HEK293 (cell line): ENCODE data around the gene IGFLR1.
A peak's percentile ranks its signal among the peaks of the same experiment; 100 is the strongest.

Experiments used
- CTCF ChIA-PET: fragments of 350-600 bp; formaldehyde crosslinking; extraction: SDS; loops from one replicate; lab custom pipeline; 2021; ENCODE audit warnings: antibody characterized with exemption; lab: Yijun Ruan, JAX
- POLR2A ChIA-PET: fragments of 300-600 bp; formaldehyde crosslinking; extraction: SDS; loops from one replicate; lab custom pipeline; 2020; ENCODE audit warnings: antibody characterized with exemption, inconsistent platforms; lab: Yijun Ruan, JAX
- H3K27ac ChIP-seq: fragments of 200-500 bp; sonication (Bioruptor generic); 2 replicates; pipeline ENCODE4 v1.5.1; 2014; ENCODE audit warnings: low read depth, low read length, control low read depth, inconsistent platforms; ENCODE audit errors: extremely low read depth
- H3K36me3 ChIP-seq, 2 experiments: fragments of 200-500 bp in 1 of 2; sonication (Bioruptor generic) in 1 of 2; 1 replicate in 1 of 2; 2 replicates in 1 of 2; pipeline ENCODE4 v1.5.1; 2014 to 2017; ENCODE audit warnings: inconsistent platforms in 2 of 2, low read length in 2 of 2; ENCODE audit not compliant: control insufficient read depth in 2 of 2, insufficient read depth in 1 of 2
- H3K4me1 ChIP-seq: fragments of 200-500 bp; sonication (Bioruptor generic); 2 replicates; pipeline ENCODE4 v1.5.1; 2014; ENCODE audit warnings: mild to moderate bottlenecking, low read length, inconsistent platforms; ENCODE audit not compliant: control insufficient read depth, insufficient read depth
- H3K4me3 ChIP-seq: 2 replicates; pipeline ENCODE4 v1.5.1; 2011; ENCODE audit warnings: low read depth, mild to moderate bottlenecking, control low read depth, low read length, moderate library complexity
- H3K9me3 ChIP-seq: fragments of 200-500 bp; sonication (Bioruptor generic); 2 replicates; pipeline ENCODE4 v1.5.1; 2014; ENCODE audit warnings: low read depth, low read length, inconsistent platforms; ENCODE audit not compliant: control insufficient read depth, insufficient read depth
- MZF1 ChIP-seq: fragments of 450-650 bp; formaldehyde crosslinking; IDR thresholded peaks from 2 replicates; pipeline ENCODE4 v1.5.1; 2017; ENCODE audit warnings: missing biosample characterization, missing genetic modification characterization, borderline replicate concordance
- PRDM2 ChIP-seq: fragments of 450-650 bp; formaldehyde crosslinking; IDR thresholded peaks from 2 replicates; pipeline ENCODE4 v1.5.1; 2016; ENCODE audit warnings: missing biosample characterization, missing genetic modification characterization, borderline replicate concordance
- REPIN1 ChIP-seq: fragments of 450-650 bp; formaldehyde crosslinking; IDR thresholded peaks from 2 replicates; pipeline ENCODE4 v1.5.1; 2017; ENCODE audit warnings: missing biosample characterization, missing genetic modification characterization, low read depth
- SCRT1 ChIP-seq: fragments of 450-650 bp; formaldehyde crosslinking; IDR thresholded peaks from 2 replicates; pipeline ENCODE4 v1.5.1; 2016; ENCODE audit warnings: missing biosample characterization, missing genetic modification characterization, borderline replicate concordance
- SCRT2 ChIP-seq: fragments of 450-650 bp; formaldehyde crosslinking; IDR thresholded peaks from 2 replicates; pipeline ENCODE4 v1.5.1; 2016; ENCODE audit warnings: missing biosample characterization, missing genetic modification characterization
- SP2 ChIP-seq: fragments of 450-650 bp; formaldehyde crosslinking; IDR thresholded peaks from 2 replicates; pipeline ENCODE4 v1.5.1; 2016; ENCODE audit warnings: missing biosample characterization, missing genetic modification characterization
- ZFP37 ChIP-seq: fragments of 450-650 bp; formaldehyde crosslinking; IDR thresholded peaks from 2 replicates; pipeline ENCODE4 v1.5.1; 2016; ENCODE audit warnings: missing biosample characterization, missing genetic modification characterization
- ZIC2 ChIP-seq: fragments of 450-650 bp; formaldehyde crosslinking; IDR thresholded peaks from 2 replicates; pipeline ENCODE4 v1.5.1; 2016; ENCODE audit warnings: missing biosample characterization, missing genetic modification characterization
- ZNF121 ChIP-seq: fragments of 450-650 bp; formaldehyde crosslinking; IDR thresholded peaks from 2 replicates; pipeline ENCODE4 v1.5.1; 2016; ENCODE audit warnings: missing biosample characterization, missing genetic modification characterization
- ZNF211 ChIP-seq: fragments of 450-650 bp; formaldehyde crosslinking; IDR thresholded peaks from 2 replicates; pipeline ENCODE4 v1.5.1; 2016; ENCODE audit warnings: low read depth, missing biosample characterization, missing genetic modification characterization
- ZNF26 ChIP-seq: fragments of 450-650 bp; formaldehyde crosslinking; IDR thresholded peaks from 2 replicates; pipeline ENCODE4 v1.5.1; 2016; ENCODE audit warnings: missing biosample characterization, missing genetic modification characterization
- ZNF274 ChIP-seq, 2 experiments: fragments of 200-500 bp in 1 of 2; fragments of 450-650 bp in 1 of 2; sonication (Bioruptor generic) in 1 of 2; formaldehyde crosslinking in 1 of 2; IDR thresholded peaks; 2 replicates each; pipeline versions ENCODE4 v1.5.1 to v1.6.1; 2014 to 2016; ENCODE audit warnings: borderline replicate concordance in 1 of 2, inconsistent platforms in 1 of 2, low read length in 1 of 2, missing biosample characterization in 1 of 2, missing genetic modification characterization in 1 of 2
- ZNF416 ChIP-seq: fragments of 450-650 bp; formaldehyde crosslinking; IDR thresholded peaks from 2 replicates; pipeline ENCODE4 v1.5.1; 2016; ENCODE audit warnings: missing biosample characterization, missing genetic modification characterization
- ZNF473 ChIP-seq: fragments of 450-650 bp; formaldehyde crosslinking; IDR thresholded peaks from 2 replicates; pipeline ENCODE4 v1.5.1; 2017; ENCODE audit warnings: missing biosample characterization, missing genetic modification characterization
- ZNF501 ChIP-seq: fragments of 450-650 bp; formaldehyde crosslinking; IDR thresholded peaks from 2 replicates; pipeline ENCODE4 v1.5.1; 2016; ENCODE audit warnings: missing biosample characterization, missing genetic modification characterization
- ZNF529 ChIP-seq: fragments of 450-650 bp; formaldehyde crosslinking; IDR thresholded peaks from 2 replicates; pipeline ENCODE4 v1.5.1; 2017; ENCODE audit warnings: missing genetic modification characterization, missing biosample characterization; ENCODE audit not compliant: insufficient replicate concordance
- ZNF610 ChIP-seq: fragments of 450-650 bp; formaldehyde crosslinking; IDR thresholded peaks from 2 replicates; pipeline ENCODE4 v1.5.1; 2016; ENCODE audit warnings: missing biosample characterization, missing genetic modification characterization, borderline replicate concordance
- ZNF624 ChIP-seq: fragments of 450-650 bp; formaldehyde crosslinking; IDR thresholded peaks from 2 replicates; pipeline ENCODE4 v1.5.1; 2017; ENCODE audit warnings: missing biosample characterization, missing genetic modification characterization
- TF ChIP-seq, protein P1 (sequence below): fragments of 450-650 bp; formaldehyde crosslinking; IDR thresholded peaks from 2 replicates; pipeline ENCODE4 v1.5.1; 2016; ENCODE audit warnings: missing biosample characterization, missing genetic modification characterization

The IGFLR1 gene

GRCh38 chr19:35764432-35765315, 22.4 kb upstream of the IGFLR1 start:
- H3K9me3 ChIP-seq: no peaks in the 10 kb centered on the region
- H3K36me3 ChIP-seq: peaks cover 79 to 98% of the 10 kb centered on the region in 2 experiments
- CTCF ChIA-PET: interaction anchor here (0.6 to 0.7 kb wide), 3 partner anchors 10 to 1360 kb away, joined by 3 read pairs; no protein-coding TSS in a partner anchor
- POLR2A ChIA-PET: interaction anchor here (0.6 to 3.7 kb wide), 5 partner anchors 8 to 55 kb away, joined by 3 to 26 read pairs (median 6); partner anchors contain the start of genes HSPB6 and LIN37
- peak overlapping the region; percentile 46; the same call in 1 of the 2 replicates for H3K27ac ChIP-seq
- no peaks in the 10 kb centered on the region; the same call in 1 of the 2 replicates for H3K4me1 ChIP-seq
- no peak overlapping the region for H3K4me3 ChIP-seq
- no peak for TF ChIP-seq ZNF610 (tag by site-specific recombination)
- peak; percentile 92 for TF ChIP-seq SCRT2 (tag by site-specific recombination)
- peak; percentile 45; the same call in 1 of the 2 replicates for TF ChIP-seq SCRT1 (tag by site-specific recombination)
- TF ChIP-seq, protein P1, sequence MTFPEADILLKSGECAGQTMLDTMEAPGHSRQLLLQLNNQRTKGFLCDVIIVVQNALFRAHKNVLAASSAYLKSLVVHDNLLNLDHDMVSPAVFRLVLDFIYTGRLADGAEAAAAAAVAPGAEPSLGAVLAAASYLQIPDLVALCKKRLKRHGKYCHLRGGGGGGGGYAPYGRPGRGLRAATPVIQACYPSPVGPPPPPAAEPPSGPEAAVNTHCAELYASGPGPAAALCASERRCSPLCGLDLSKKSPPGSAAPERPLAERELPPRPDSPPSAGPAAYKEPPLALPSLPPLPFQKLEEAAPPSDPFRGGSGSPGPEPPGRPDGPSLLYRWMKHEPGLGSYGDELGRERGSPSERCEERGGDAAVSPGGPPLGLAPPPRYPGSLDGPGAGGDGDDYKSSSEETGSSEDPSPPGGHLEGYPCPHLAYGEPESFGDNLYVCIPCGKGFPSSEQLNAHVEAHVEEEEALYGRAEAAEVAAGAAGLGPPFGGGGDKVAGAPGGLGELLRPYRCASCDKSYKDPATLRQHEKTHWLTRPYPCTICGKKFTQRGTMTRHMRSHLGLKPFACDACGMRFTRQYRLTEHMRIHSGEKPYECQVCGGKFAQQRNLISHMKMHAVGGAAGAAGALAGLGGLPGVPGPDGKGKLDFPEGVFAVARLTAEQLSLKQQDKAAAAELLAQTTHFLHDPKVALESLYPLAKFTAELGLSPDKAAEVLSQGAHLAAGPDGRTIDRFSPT (tag by site-specific recombination): 0 out of 2 replicates have a peak, but pooled peaks have one; percentile 61
- TF ChIP-seq MZF1 (tag by site-specific recombination): no peak

- Histone ChIP-seq H3K4me3 (no peak overlapping the region), H3K36me3 (peaks cover 61 to 67% of the 10 kb centered on the region in 2 experiments)
- CTCF ChIA-PET: no interaction called here
These were observed 18.6 kb upstream of the IGFLR1 start for GRCh38 chr19:35760711-35761349.

GRCh38 chr19:35759697-35760096, 17.4 kb upstream of the IGFLR1 start:
- H3K36me3 ChIP-seq: peaks cover 56 to 63% of the 10 kb centered on the region in 2 experiments
- ChIA-PET CTCF (interaction anchor here (0.5 kb wide), 1 partner anchor 30 kb away, joined by 3 read pairs; no protein-coding TSS in a partner anchor), POLR2A (interaction anchor here (0.6 to 4.7 kb wide), 5 partner anchors 9 to 24 kb away, joined by 3 to 29 read pairs (median 6); partner anchors contain the start of genes LIN37, PSENEN and U2AF1L4)
- peak overlapping the region; percentile 97; the same call in 1 of the 2 replicates for H3K27ac ChIP-seq
- no peaks in the 10 kb centered on the region for H3K9me3 ChIP-seq
- no peak overlapping the region for H3K4me3 ChIP-seq
- H3K4me1 ChIP-seq: peaks cover 15% of the 10 kb centered on the region
- TF ChIP-seq REPIN1 (tag by site-specific recombination) (no peak), SP2 (tag by site-specific recombination) (no peak), ZNF473 (tag by site-specific recombination) (peak; percentile 50; the same call in 1 of the 2 replicates), ZNF624 (tag by site-specific recombination) (no peak), ZNF274 (IDR thresholded peaks at IDR 0.05; ENCODE audit: low read length) (no peak), ZNF274 (tag by site-specific recombination; IDR thresholded peaks at IDR 0.05; ENCODE audit: borderline replicate concordance) (no peak), ZNF26 (no peak), ZIC2 (0 out of 2 replicates have a peak, but pooled peaks have one; percentile 21), ZNF529 (tag by site-specific recombination) (no peak), ZNF416 (tag by site-specific recombination) (0 out of 2 replicates have a peak, but pooled peaks have one; percentile 12), ZNF501 (tag by site-specific recombination) (no peak), PRDM2 (no peak)

More at GRCh38 chr19:35760711-35761349, 18.6 kb upstream of the IGFLR1 start:
- Histone ChIP-seq H3K9me3 (no peaks in the 10 kb centered on the region), H3K27ac (no peak overlapping the region), H3K4me1 (peaks cover 15% of the 10 kb centered on the region)
- POLR2A ChIA-PET: interaction anchor here (1.4 to 4.7 kb wide), 5 partner anchors 12 to 21 kb away, joined by 3 to 29 read pairs (median 8); partner anchors contain the start of genes LIN37, PSENEN and U2AF1L4
- TF ChIP-seq ZNF211 (tag by site-specific recombination) (no peak), ZNF121 (tag by site-specific recombination) (peak; percentile 46; the same call in 1 of the 2 replicates), ZFP37 (tag by site-specific recombination) (0 out of 2 replicates have a peak, but pooled peaks have one; percentile 2)
